Neural crest cell (in vitro differentiated cells): ENCODE measurements around the gene TUT1. TPM values are rescaled to one million over a fixed set of nuclear protein-coding genes. Genes with fewer than 3 reads are reported as not detected.
"Not testable (repeated sequence)": the region's sequence is repeated elsewhere in the genome, so short reads cannot be mapped to it uniquely, and the experiment has no call there.

Experiments used
- DNase-seq: peaks from one replicate; pipeline ENCODE4 v3.0.0; 2021; ENCODE audit warnings: low read depth, mixed read lengths, low spot score
- H3K27ac Mint-ChIP-seq: one replicate; pipeline ENCODE4 v1.8.0; 2021; ENCODE audit warnings: mild to moderate bottlenecking, mixed read lengths; ENCODE audit not compliant: unreplicated experiment
- H3K27me3 Mint-ChIP-seq: 2 replicates; pipeline ENCODE4 v1.8.0; 2021; ENCODE audit warnings: low read depth, mild to moderate bottlenecking, mixed read lengths
- H3K36me3 Mint-ChIP-seq: 2 replicates; pipeline ENCODE4 v1.8.0; 2021; ENCODE audit warnings: low read depth, mild to moderate bottlenecking, mixed read lengths
- H3K4me1 Mint-ChIP-seq: 2 replicates; pipeline ENCODE4 v1.8.0; 2021; ENCODE audit warnings: mixed read lengths
- H3K4me3 Mint-ChIP-seq: one replicate; pipeline ENCODE4 v1.8.0; 2021; ENCODE audit warnings: mild to moderate bottlenecking, mixed read lengths
- H3K9me3 Mint-ChIP-seq: 2 replicates; pipeline ENCODE4 v1.8.0; 2021; ENCODE audit warnings: mixed read lengths
- total RNA-seq: library from RNA; stranded (reverse); gene quantifications from 2 replicates; pipeline ENCODE4 v1.2.1, GENCODE V29; 2021
- TF ChIP-seq, protein P1 (sequence below): fragments of 200-600 bp; sonication (generic); conservative IDR thresholded peaks from 2 replicates; pipeline ENCODE4 v1.5.0; 2021; ENCODE audit warnings: antibody characterized with exemption, mild to moderate bottlenecking

TUT1 gene
- total RNA-seq, 1 donor from 2014 or later: 20.7 TPM

DNA sequence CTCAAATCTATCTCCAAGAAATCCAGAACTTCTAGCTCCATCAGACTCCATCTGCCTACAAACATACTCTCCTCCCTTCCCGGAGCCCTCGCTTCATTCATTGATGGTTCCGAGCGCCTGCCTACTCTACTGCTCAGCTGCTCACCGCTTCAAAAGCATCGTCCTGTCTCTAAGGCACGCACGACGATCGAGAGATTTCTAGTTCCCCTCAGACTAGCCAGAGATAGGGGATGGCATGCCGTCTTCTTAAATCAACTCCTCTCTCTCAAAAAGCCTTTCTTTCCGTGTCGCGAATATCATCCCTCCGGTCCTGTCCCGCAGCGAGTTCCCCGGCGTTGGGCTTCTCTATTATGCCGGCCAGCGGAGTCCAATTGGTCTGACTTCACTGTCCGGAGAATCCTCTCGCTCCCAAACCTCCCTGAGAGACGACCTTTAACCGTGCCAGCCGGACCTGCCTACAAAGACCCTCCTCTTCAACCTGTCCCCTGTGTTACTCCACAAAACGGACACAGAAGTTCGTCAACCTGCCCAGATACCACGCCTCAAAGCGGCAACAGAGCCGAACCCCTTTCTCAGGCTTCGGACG is 18.2 kb downstream of the TUT1 start:
- TF ChIP-seq, protein P1, sequence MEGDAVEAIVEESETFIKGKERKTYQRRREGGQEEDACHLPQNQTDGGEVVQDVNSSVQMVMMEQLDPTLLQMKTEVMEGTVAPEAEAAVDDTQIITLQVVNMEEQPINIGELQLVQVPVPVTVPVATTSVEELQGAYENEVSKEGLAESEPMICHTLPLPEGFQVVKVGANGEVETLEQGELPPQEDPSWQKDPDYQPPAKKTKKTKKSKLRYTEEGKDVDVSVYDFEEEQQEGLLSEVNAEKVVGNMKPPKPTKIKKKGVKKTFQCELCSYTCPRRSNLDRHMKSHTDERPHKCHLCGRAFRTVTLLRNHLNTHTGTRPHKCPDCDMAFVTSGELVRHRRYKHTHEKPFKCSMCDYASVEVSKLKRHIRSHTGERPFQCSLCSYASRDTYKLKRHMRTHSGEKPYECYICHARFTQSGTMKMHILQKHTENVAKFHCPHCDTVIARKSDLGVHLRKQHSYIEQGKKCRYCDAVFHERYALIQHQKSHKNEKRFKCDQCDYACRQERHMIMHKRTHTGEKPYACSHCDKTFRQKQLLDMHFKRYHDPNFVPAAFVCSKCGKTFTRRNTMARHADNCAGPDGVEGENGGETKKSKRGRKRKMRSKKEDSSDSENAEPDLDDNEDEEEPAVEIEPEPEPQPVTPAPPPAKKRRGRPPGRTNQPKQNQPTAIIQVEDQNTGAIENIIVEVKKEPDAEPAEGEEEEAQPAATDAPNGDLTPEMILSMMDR: no peak
- H3K4me1 Mint-ChIP-seq: peaks cover 53% of the 10 kb centered on the region
- no peak for DNase-seq
- peak overlapping the region; percentile 99 for H3K4me3 Mint-ChIP-seq
- H3K27ac Mint-ChIP-seq: peak overlapping the region; percentile 99
- no peaks in the 10 kb centered on the region for H3K27me3 Mint-ChIP-seq
- no peaks in the 10 kb centered on the region for H3K9me3 Mint-ChIP-seq
- peaks cover 21% of the 10 kb centered on the region for H3K36me3 Mint-ChIP-seq

DNA sequence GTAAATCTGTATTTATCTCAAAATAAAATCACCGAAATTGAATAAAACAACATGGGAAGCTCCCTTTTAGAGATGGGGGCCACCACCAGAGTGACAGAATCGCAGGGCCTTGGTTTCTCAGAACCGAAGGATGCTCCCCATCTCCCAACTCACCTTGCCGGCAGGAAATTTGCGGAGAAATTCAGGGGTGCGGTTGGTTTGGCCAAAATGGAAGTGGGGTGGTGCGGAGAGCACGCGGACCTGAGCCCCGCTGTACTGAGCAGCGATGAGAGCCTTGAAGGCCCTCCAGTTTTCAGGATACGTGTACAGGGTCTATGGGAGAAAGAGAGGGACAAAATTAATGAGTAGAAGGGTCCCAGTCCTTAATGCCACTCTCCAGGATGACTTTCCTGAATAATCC is 18.9 kb downstream of the TUT1 start:
- TF ChIP-seq, protein P1: no peak
- H3K27me3 Mint-ChIP-seq: no peaks in the 10 kb centered on the region
- peak overlapping the region; percentile 99 for H3K4me3 Mint-ChIP-seq
- DNase-seq: no peak
- peaks cover 53% of the 10 kb centered on the region for H3K4me1 Mint-ChIP-seq
- no peaks in the 10 kb centered on the region for H3K9me3 Mint-ChIP-seq
- peak overlapping the region; percentile 22 for H3K27ac Mint-ChIP-seq
- H3K36me3 Mint-ChIP-seq: peaks cover 21% of the 10 kb centered on the region

DNA sequence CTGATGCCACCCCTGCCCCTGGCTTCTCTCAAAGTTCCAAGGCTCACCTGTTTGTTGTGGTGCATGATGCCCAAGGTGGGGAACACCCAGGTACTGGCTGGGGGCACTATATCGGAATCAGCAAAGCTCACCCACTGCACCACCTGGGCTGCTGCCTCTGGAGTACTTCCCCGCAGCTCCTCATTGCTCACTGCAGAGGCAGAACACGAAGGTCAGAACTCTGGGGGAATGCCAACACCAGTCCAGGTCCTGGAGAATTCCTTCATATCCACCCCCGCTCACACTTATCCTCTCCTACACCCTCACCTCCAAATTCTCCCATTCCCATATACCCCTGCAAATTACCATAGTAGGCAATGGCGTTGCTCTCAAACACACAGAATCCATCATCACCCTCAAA is 19.8 kb downstream of the TUT1 start:
- H3K27ac Mint-ChIP-seq, H3K9me3 Mint-ChIP-seq, H3K27me3 Mint-ChIP-seq, DNase-seq: not testable (repeated sequence)
- H3K4me1 Mint-ChIP-seq: peaks cover 59% of the 10 kb centered on the region
- peaks cover 24% of the 10 kb centered on the region for H3K36me3 Mint-ChIP-seq
- H3K4me3 Mint-ChIP-seq: peak overlapping the region; percentile 99

DNA sequence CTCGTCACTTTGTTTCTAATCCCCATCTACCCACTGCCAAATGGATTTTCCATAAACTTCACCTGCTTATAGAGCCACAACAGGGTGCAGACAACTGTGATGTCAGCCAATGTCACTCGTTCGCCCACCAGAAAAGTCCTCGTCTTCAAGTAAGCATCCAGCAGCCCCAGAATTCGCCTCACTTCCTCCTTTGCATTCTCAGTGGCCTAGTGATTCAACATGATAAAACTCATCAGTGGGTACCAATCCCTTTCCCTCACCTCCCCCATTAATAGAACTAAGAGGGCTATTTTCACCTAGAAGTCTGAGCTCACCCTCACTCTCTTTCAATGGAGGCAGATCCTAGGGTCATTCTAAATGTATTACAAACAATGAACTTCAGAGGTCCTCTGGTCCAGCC is 20.4 kb downstream of the TUT1 start:
- not testable (repeated sequence) for DNase-seq, H3K9me3 Mint-ChIP-seq, H3K27ac Mint-ChIP-seq, H3K27me3 Mint-ChIP-seq
- Mint-ChIP-seq H3K4me3 (peak overlapping the region; percentile 99), H3K4me1 (peaks cover 59% of the 10 kb centered on the region), H3K36me3 (peaks cover 28% of the 10 kb centered on the region)

DNA sequence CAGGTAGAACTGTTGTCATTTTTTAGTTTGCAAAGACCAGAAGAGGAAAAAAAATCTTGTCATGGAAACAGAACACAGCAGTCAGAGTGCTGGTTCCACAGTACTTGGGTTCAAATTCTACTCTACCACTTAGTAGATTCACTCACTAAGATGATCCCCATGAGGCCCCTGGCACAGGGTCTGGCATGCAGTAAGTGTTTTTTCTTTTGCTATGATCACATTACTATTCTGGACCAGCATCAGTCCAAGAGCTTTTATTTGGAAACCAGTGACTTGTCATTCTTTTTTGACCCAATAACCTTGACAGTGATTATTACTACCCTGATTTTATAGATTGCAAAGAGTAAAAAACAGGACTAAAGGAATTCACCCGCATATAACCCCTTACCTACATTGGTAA is 21.7 kb downstream of the TUT1 start:
- TF ChIP-seq, protein P1: no peak
- Mint-ChIP-seq H3K27ac (no peak overlapping the region), H3K36me3 (peaks cover 31% of the 10 kb centered on the region), H3K27me3 (no peaks in the 10 kb centered on the region), H3K9me3 (no peaks in the 10 kb centered on the region), H3K4me1 (peaks cover 54% of the 10 kb centered on the region), H3K4me3 (peak overlapping the region; percentile 71)
- DNase-seq: no peak

DNA sequence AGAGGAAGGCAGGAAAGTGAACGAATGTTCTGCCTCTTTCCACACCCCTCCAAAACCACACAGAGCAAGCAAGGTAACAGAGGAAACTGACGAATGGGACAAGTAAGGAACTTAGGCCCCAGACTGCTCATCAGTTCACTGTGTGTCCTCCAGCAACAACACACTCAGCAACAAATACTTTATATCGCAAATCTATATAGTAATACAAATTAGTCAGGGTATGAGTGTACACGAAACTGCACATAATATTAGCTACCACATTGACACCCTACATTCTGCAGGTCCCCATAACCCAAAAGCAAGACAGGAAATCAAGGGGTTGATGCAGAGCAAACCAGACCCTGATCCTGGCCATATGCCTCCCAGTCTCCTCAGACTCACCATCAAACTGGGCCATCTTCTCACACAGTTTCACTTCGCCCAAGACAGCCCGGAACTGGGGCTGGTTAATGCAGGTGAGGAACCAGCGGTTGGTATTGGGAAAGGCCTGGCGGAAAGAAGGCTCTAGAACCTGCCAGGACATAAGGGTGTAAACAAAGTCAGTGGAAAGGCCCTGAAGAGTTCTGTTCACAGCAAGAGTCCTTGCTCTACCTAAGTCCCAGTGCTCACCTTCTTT is 24.2 kb downstream of the TUT1 start:
- Mint-ChIP-seq H3K4me3 (peak overlapping the region; percentile 41), H3K27ac (no peak overlapping the region), H3K4me1 (peaks cover 36% of the 10 kb centered on the region), H3K27me3 (no peaks in the 10 kb centered on the region), H3K9me3 (no peaks in the 10 kb centered on the region), H3K36me3 (peaks cover 28% of the 10 kb centered on the region)
- TF ChIP-seq, protein P1: no peak
- DNase-seq: no peak
